Heart left ventricle (tissue), 16 donors: ENCODE results near the gene TECR. TPM values are rescaled to one million over a fixed set of nuclear protein-coding genes. Genes with fewer than 3 reads are reported as not detected.

Experiments used
- ATAC-seq, 4 donors: fragments of 200-7000 bp; cut with Tn5 transposase; one replicate each; pipeline ENCODE4 v1.9.1; 2020 to 2022; ENCODE audit warnings: moderate library complexity in 4 of 4, mild to moderate bottlenecking in 3 of 4, moderate number of reproducible peaks in 1 of 4
- DNase-seq, 5 donors: peaks; one replicate each; pipeline ENCODE4 v3.0.0-alpha.2; 2020
- H3K27ac ChIP-seq, 12 donors: fragments of 200-600 bp; sonication (generic) in 4 of 12; one replicate each; pipeline versions ENCODE4 v1.5.0 to v1.8.0; 2016 to 2022; ENCODE audit warnings: mild to moderate bottlenecking in 2 of 12
- H3K27me3 ChIP-seq, 9 donors: fragments of 200-600 bp; sonication (generic) in 2 of 9; one replicate each; pipeline versions ENCODE4 v1.5.1 to v1.8.0; 2016 to 2022; ENCODE audit warnings: mild to moderate bottlenecking in 3 of 9
- H3K36me3 ChIP-seq, 9 donors: fragments of 200-600 bp; sonication (generic) in 2 of 9; one replicate each; pipeline versions ENCODE4 v1.5.0 to v1.8.0; 2018 to 2022; ENCODE audit warnings: mild to moderate bottlenecking in 2 of 9
- H3K4me1 ChIP-seq, 12 donors: fragments of 200-600 bp; sonication (generic) in 4 of 12; one replicate each; pipeline versions ENCODE4 v1.5.0 to v1.8.0; 2016 to 2022; ENCODE audit warnings: mild to moderate bottlenecking in 3 of 12
- H3K4me3 ChIP-seq, 12 donors: fragments of 200-600 bp; sonication (generic) in 4 of 12; one replicate each; pipeline versions ENCODE4 v1.5.0 to v1.8.0; 2017 to 2022; ENCODE audit warnings: mild to moderate bottlenecking in 9 of 12, moderate library complexity in 4 of 12
- H3K9me3 ChIP-seq, 12 donors: fragments of 200-600 bp; sonication (generic) in 4 of 12; one replicate each; pipeline versions ENCODE4 v1.5.0 to v1.8.0; 2016 to 2022; ENCODE audit warnings: mild to moderate bottlenecking in 1 of 12
- POLR2A ChIP-seq, 2 donors: fragments of 450-650 bp; IDR thresholded peaks; one replicate each; pipeline ENCODE4 v1.6.1; 2017; ENCODE audit warnings: antibody characterized with exemption in 2 of 2, mild to moderate bottlenecking in 2 of 2, moderate library complexity in 2 of 2
- WGBS, 4 donors: extraction: QIAGEN DNeasy Blood & Tissue Kit in 2 of 4; methylation state at CpG; one replicate each; pipeline versions ENCODE4 v1.1.5 to v1.1.7; 2013 to 2018; 5-methylcytosine and 5-hydroxymethylcytosine counted together
- intact Hi-C, 10 donors: fragments of 100-400 bp; cut with DNase I; formaldehyde crosslinking; loops; one replicate each; pipeline versions ENCODE4 v1.11.1 to v1.14.2; 2022
- microRNA counts, 2 donors: library from miRNA; unstranded; fragments of <30 nt; microRNA quantifications; one replicate each; lab custom pipeline; 2016
- microRNA-seq, 4 donors: library from miRNA; unstranded; fragments of <30 nt; microRNA quantifications; one replicate each; pipeline versions ENCODE4 to v1.2.0, GENCODE V29; 2017 to 2020
- polyA plus RNA-seq, 2 donors: library from polyadenylated mRNA; stranded (reverse); fragments of 200-250 nt; gene quantifications; one replicate each; pipeline ENCODE4 v1.2.3, GENCODE V29; 2013
- total RNA-seq, 9 donors: library from RNA; depleted of rRNA in 2 of 9; stranded (reverse); fragments of >200 nt in 2 of 9; fragmentation: NEBNext Ultra II Directional in 3 of 9; extraction: Animal tissue kit (Norgen Biotek cat#: 25700) in 3 of 9; gene quantifications; one replicate each; pipeline versions ENCODE4 v1.1.0 to v1.2.4, GENCODE V29; 2016 to 2023
- TF ChIP-seq, protein P1 (sequence below), 12 donors: fragments of 200-600 bp; sonication (generic) in 4 of 12; IDR thresholded peaks; one replicate each; pipeline versions ENCODE4 v1.5.0 to v1.8.0; 2018 to 2022; ENCODE audit warnings: antibody characterized with exemption in 12 of 12, mild to moderate bottlenecking in 5 of 12
- donor health status: ischemic (EF 13 %, LVEDD 7.1; RV severe dilation, severe dysfunction).
- donor health status: healthy with polysubstance abuse.
- donor health status: DM: no; HTN: yes; CAD: no.
- donor health status: DM: no; HTN: no; CAD: no.
- donor health status: ischemic (EF 25% LVEDD 6.9; RV normal size, moderate dysfunction).
- donor health status: ischemic (EF 25% LVEDD 5.7; RV mildly dilated, moderate dysfunction).
- donor health status: healthy.
- donor health status: DM: yes; HTN: yes; CAD: no.
- donor health status: ischemic (EF 35%, LVEDD 5.7; RV mildly dilated, moderate dysfunction).
- donor health status: nonischemic (EF 11% LVEDD 7.7; RV severe dilation, severe dysfunction).
- donor health status: DM: yes; HTN: yes; CAD: no.
- donor health status: PGD.
- donor health status: ischemic (EF 29% LVEDD 5.4; RV normal size, mild dysfunction).
- donor health status: nonischemic (EF 23%, LVEDD 6.1; RV moderate dilation, normal function).

TECR gene
- total and polyA plus RNA-seq, 11 donors: 48.1 to 102 (median 71.7) TPM

DNA sequence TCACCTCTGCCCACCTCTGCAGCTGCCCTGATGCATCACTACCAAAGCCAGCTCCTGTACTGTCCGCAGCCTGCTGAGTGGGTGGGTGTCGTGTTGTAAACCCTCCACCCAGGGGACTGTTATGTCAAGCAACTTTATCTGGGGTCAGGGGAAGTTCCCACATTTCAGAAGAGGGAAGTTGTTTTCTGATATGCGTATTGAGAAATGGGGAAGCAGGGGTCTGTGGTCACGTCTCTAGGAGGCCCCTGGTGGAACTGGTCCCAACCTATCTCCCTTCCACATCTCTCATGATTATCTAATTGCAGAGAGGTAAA lies 84.7 kb downstream of the TECR start:
- 40 to 44% (median 42%) methylated on average over 4 of the region's 4 CpGs for WGBS, 4 donors
- peak in 2 of 4 donors; percentile 30 to 53 for ATAC-seq
- peak in 1 of 5 donors; percentile 20 for DNase-seq
- intact Hi-C loops: no loop called here
- Histone ChIP-seq H3K4me3 (no peak overlapping the region), H3K27ac (no peak overlapping the region), H3K27me3 (peaks cover 0 to 4% (median 0%) of the 10 kb centered on the region in 9 donors), H3K36me3 (no peaks in the 10 kb centered on the region), H3K4me1 (peaks cover 0 to 9% (median 0%) of the 10 kb centered on the region in 12 donors), H3K9me3 (peaks cover 0 to 5% (median 3%) of the 10 kb centered on the region in 12 donors)
- no peak for TF ChIP-seq POLR2A (IDR thresholded peaks at IDR 0.05)
- TF ChIP-seq, protein P1, sequence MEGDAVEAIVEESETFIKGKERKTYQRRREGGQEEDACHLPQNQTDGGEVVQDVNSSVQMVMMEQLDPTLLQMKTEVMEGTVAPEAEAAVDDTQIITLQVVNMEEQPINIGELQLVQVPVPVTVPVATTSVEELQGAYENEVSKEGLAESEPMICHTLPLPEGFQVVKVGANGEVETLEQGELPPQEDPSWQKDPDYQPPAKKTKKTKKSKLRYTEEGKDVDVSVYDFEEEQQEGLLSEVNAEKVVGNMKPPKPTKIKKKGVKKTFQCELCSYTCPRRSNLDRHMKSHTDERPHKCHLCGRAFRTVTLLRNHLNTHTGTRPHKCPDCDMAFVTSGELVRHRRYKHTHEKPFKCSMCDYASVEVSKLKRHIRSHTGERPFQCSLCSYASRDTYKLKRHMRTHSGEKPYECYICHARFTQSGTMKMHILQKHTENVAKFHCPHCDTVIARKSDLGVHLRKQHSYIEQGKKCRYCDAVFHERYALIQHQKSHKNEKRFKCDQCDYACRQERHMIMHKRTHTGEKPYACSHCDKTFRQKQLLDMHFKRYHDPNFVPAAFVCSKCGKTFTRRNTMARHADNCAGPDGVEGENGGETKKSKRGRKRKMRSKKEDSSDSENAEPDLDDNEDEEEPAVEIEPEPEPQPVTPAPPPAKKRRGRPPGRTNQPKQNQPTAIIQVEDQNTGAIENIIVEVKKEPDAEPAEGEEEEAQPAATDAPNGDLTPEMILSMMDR (IDR thresholded peaks at IDR 0.05): no peak

MicroRNA genes within 50 kb of the gene (microRNA counts, 767-probe panel; counts per million panel counts)
- 0 to 71.6 counts per million in 2 donors for microRNA hsa-miR-639 (lab: Ali Mortazavi, UCI)

Small RNA genes within 50 kb of the gene (microRNA-seq; reads per million reads assigned to microRNA genes)
- gene MIR639: 0 to 1.2 (median 0.39) reads per million in 4 donors

Other genes starting within 250 kb of the TECR start
- gene ADGRE5, start 148.2 kb upstream of the TECR start, total RNA-seq: 10 to 100 TPM; 30.1 to 92.7 (median 45.8) TPM
- 10 to 100 TPM; 10.1 to 48.5 TPM for gene ADGRE5, start 148.2 kb upstream of the TECR start, polyA plus RNA-seq
- gene DDX39A, start 110.3 kb upstream of the TECR start, total RNA-seq: 10 to 100 TPM; 18.0 to 44.4 (median 30.2) TPM
- 100 to 1,000 TPM in 1 of 2 donors, 10 to 100 TPM in 1; 42.4 to 109 TPM for gene DDX39A, start 110.3 kb upstream of the TECR start, polyA plus RNA-seq
- gene PKN1, start 96.3 kb upstream of the TECR start, total RNA-seq: 100 to 1,000 TPM; 119 to 206 (median 136) TPM
- gene PKN1, start 96.3 kb upstream of the TECR start, polyA plus RNA-seq: 100 to 1,000 TPM; 109 to 126 TPM
- under 1 TPM in 1 of 9 donors, not detected in 8; 0.35 TPM for gene PTGER1, start 54.2 kb upstream of the TECR start, total RNA-seq
- gene PTGER1, start 54.2 kb upstream of the TECR start, polyA plus RNA-seq: under 1 TPM in 1 of 2 donors, not detected in 1; 0.15 TPM
- 10 to 100 TPM; 44.9 to 82.7 (median 49.3) TPM for gene GIPC1, start 33.5 kb upstream of the TECR start, total RNA-seq
- 10 to 100 TPM; 54.9 to 87.4 TPM for gene GIPC1, start 33.5 kb upstream of the TECR start, polyA plus RNA-seq
- 10 to 100 TPM; 34.7 to 70.6 (median 44.8) TPM for gene DNAJB1, start 11.2 kb upstream of the TECR start, total RNA-seq
- 10 to 100 TPM; 27.5 to 69.1 TPM for gene DNAJB1, start 11.2 kb upstream of the TECR start, polyA plus RNA-seq
- 1,000 to 10,000 TPM in 1 of 9 donors, 100 to 1,000 TPM in 8; 290 to 1,084 (median 402) TPM for gene NDUFB7, start 42.5 kb downstream of the TECR start, total RNA-seq
- gene NDUFB7, start 42.5 kb downstream of the TECR start, polyA plus RNA-seq: 1,000 to 10,000 TPM in 1 of 2 donors, 100 to 1,000 TPM in 1; 782 to 1,747 TPM
- under 1 TPM in 1 of 9 donors, not detected in 8; 0.10 TPM for gene CLEC17A, start 53.5 kb downstream of the TECR start, total RNA-seq
- not detected for gene CLEC17A, start 53.5 kb downstream of the TECR start, polyA plus RNA-seq
- gene ADGRE3, start 145.2 kb downstream of the TECR start, total RNA-seq: under 1 TPM in 3 of 9 donors, not detected in 6; 0.25 to 0.59 (median 0.53) TPM
- gene ADGRE3, start 145.2 kb downstream of the TECR start, polyA plus RNA-seq: not detected
- 10 to 100 TPM in 2 of 9 donors, 1 to 10 TPM in 7; 6.7 to 12.1 (median 8.6) TPM for gene ZNF333, start 160.5 kb downstream of the TECR start, total RNA-seq
- gene ZNF333, start 160.5 kb downstream of the TECR start, polyA plus RNA-seq: 1 to 10 TPM; 5.0 to 8.7 TPM
- gene ADGRE2, start 249.0 kb downstream of the TECR start, total RNA-seq: 10 to 100 TPM in 1 of 9 donors, 1 to 10 TPM in 3, under 1 TPM in 5; 0.40 to 11.6 (median 1.00) TPM
- under 1 TPM; 0.83 to 0.84 TPM for gene ADGRE2, start 249.0 kb downstream of the TECR start, polyA plus RNA-seq